CMK (cell line): ENCODE data around the gene ADGRB3.
"Not testable (repeated sequence)": the region's sequence is repeated elsewhere in the genome, so short reads cannot be mapped to it uniquely, and the experiment has no call there.

ENCODE experiments used
- DNase-seq: peaks from one replicate; pipeline ENCODE4 v3.0.0-alpha.2; 2010; ENCODE audit warnings: low read depth

ADGRB3 gene

GRCh38 chr6:69433116-69433515 is 798.0 kb downstream of the ADGRB3 start:
- not testable (repeated sequence) for DNase-seq

- no peak for DNase-seq
Observed at GRCh38 chr6:69438113-69438512, 803.0 kb downstream of the ADGRB3 start.
